B cell (primary cell): ENCODE measurements around the gene BCL6B. TPM values are rescaled to one million over a fixed set of nuclear protein-coding genes. Genes with fewer than 3 reads are reported as not detected.

Experiments
- ATAC-seq: fragments of 200-7000 bp; cut with Tn5 transposase; one replicate; pipeline ENCODE4 v1.10.0; 2021; ENCODE audit warnings: low read depth, mild to moderate bottlenecking, moderate number of reproducible peaks, moderate library complexity
- CTCF ChIA-PET: fragments of 350-600 bp; sonication (Branson Sonifier 250); formaldehyde crosslinking; loops from one replicate; lab custom pipeline; 2021; ENCODE audit warnings: antibody characterized with exemption, inconsistent platforms; lab: Charles Lee
- POLR2A ChIA-PET: fragments of 350-600 bp; sonication (Branson Sonifier 250); formaldehyde crosslinking; loops from one replicate; lab custom pipeline; 2021; ENCODE audit warnings: antibody characterized with exemption; lab: Charles Lee
- DNase-seq: peaks from one replicate; pipeline ENCODE4 v3.0.0; 2013
- H2AFZ ChIP-seq: 2 replicates; pipeline ENCODE4 v1.6.1; 2012; ENCODE audit warnings: mild to moderate bottlenecking, low read depth, low read length; ENCODE audit not compliant: insufficient read depth, poor library complexity, severe bottlenecking
- H3K27ac ChIP-seq, 2 donors: 1 replicate in 1 of 2; 2 replicates in 1 of 2; pipeline ENCODE4 v1.5.1; 2012 to 2013; ENCODE audit warnings: low read length in 2 of 2, mild to moderate bottlenecking in 2 of 2, moderate library complexity in 1 of 2
- H3K27me3 ChIP-seq, 4 experiments: fragments of 200-600 bp in 1 of 4; sonication (generic) in 1 of 4; replicated peaks in 1 of 4; 1 replicate in 2 of 4; 2 replicates in 2 of 4; pipeline versions ENCODE4 v1.6.1 to v1.7.0; 2013 to 2016; ENCODE audit warnings: low read length in 3 of 4, mild to moderate bottlenecking in 2 of 4, mixed read lengths in 1 of 4, moderate library complexity in 1 of 4; ENCODE audit not compliant: insufficient read depth in 4 of 4, control insufficient read depth in 3 of 4; ENCODE audit errors: control extremely low read depth in 1 of 4
- H3K36me3 ChIP-seq, 2 experiments: replicated peaks in 1 of 2; 1 replicate in 1 of 2; 2 replicates in 1 of 2; pipeline versions ENCODE4 v1.6.1 to v1.7.1; 2013; ENCODE audit warnings: low read length in 1 of 2; ENCODE audit not compliant: insufficient read depth in 2 of 2, control insufficient read depth in 1 of 2; ENCODE audit errors: control extremely low read depth in 1 of 2, extremely low read depth in 1 of 2
- H3K4me1 ChIP-seq, 2 donors: fragments of 200-600 bp in 1 of 2; sonication (generic) in 1 of 2; 1 replicate in 1 of 2; 2 replicates in 1 of 2; pipeline versions ENCODE4 v1.5.1 to v1.6.1; 2013 to 2017; ENCODE audit warnings: low read length in 2 of 2; ENCODE audit not compliant: control insufficient read depth in 2 of 2, insufficient read depth in 2 of 2
- H3K4me2 ChIP-seq: replicated peaks from 2 replicates; pipeline ENCODE3; 2012; ENCODE audit warnings: mild to moderate bottlenecking, low read depth, low read length; ENCODE audit not compliant: poor library complexity, severe bottlenecking
- H3K4me3 ChIP-seq, 5 experiments: fragments of 200-600 bp in 1 of 5; sonication (generic) in 1 of 5; 1 replicate in 3 of 5; 2 replicates in 2 of 5; pipeline versions ENCODE4 v1.5.1 to v1.7.0; 2011 to 2016; ENCODE audit warnings: low read length in 4 of 5, mild to moderate bottlenecking in 4 of 5, low read depth in 2 of 5, control low read depth in 1 of 5, moderate library complexity in 1 of 5; ENCODE audit not compliant: insufficient read depth in 1 of 5; ENCODE audit errors: control extremely low read depth in 1 of 5, extremely low read depth in 1 of 5
- H3K79me2 ChIP-seq: fragments of 200-600 bp; sonication (generic); one replicate; pipeline ENCODE4 v1.6.0; 2016; ENCODE audit warnings: low read length; ENCODE audit not compliant: control insufficient read depth, insufficient read depth
- H3K9ac ChIP-seq: fragments of 200-600 bp; sonication (generic); 2 replicates; pipeline ENCODE4 v1.6.1; 2017; ENCODE audit warnings: mild to moderate bottlenecking, low read length, moderate library complexity
- H3K9me3 ChIP-seq, 3 donors: one replicate each; pipeline versions ENCODE4 v1.6.1 to v1.7.1; 2013; ENCODE audit warnings: low read length in 2 of 3; ENCODE audit not compliant: control insufficient read depth in 2 of 3, insufficient read depth in 1 of 3; ENCODE audit errors: control extremely low read depth in 1 of 3
- H4K20me1 ChIP-seq: 2 replicates; pipeline ENCODE4 v1.6.0; 2012; ENCODE audit warnings: mild to moderate bottlenecking, low read length; ENCODE audit not compliant: insufficient read depth, control insufficient read depth, poor library complexity, severe bottlenecking
- H3K27ac Mint-ChIP-seq: one replicate; pipeline ENCODE4 v1.8.0; 2021; ENCODE audit warnings: mixed read lengths
- H3K27me3 Mint-ChIP-seq: one replicate; pipeline ENCODE4 v1.8.0; 2021; ENCODE audit warnings: mixed read lengths
- H3K4me1 Mint-ChIP-seq: one replicate; pipeline ENCODE4 v1.8.0; 2021; ENCODE audit warnings: mixed read lengths
- H3K4me3 Mint-ChIP-seq: one replicate; pipeline ENCODE4 v1.8.0; 2021; ENCODE audit warnings: mixed read lengths
- H3K9me3 Mint-ChIP-seq: one replicate; pipeline ENCODE4 v1.8.0; 2022; ENCODE audit warnings: mixed read lengths; ENCODE audit not compliant: insufficient read depth
- EZH2 ChIP-seq: IDR thresholded peaks from 2 replicates; pipeline ENCODE4 v1.6.1; 2012; ENCODE audit warnings: borderline replicate concordance, low read depth, mild to moderate bottlenecking, moderate library complexity, low read length; ENCODE audit not compliant: insufficient read depth, poor library complexity, severe bottlenecking
- WGBS: methylation state at CpG from one replicate; pipeline ENCODE4 v1.1.5; 2013; ENCODE audit warnings: missing lambda C conversion rate; ENCODE audit not compliant: insufficient coverage; 5-methylcytosine and 5-hydroxymethylcytosine counted together
- intact Hi-C: fragments of 100-400 bp; cut with micrococcal nuclease; formaldehyde crosslinking; loops from one replicate; pipeline ENCODE4 v1.10.0; 2022
- polyA plus RNA-seq: library from polyadenylated mRNA; depleted of rRNA; stranded (reverse); fragments of >200 nt; gene quantifications from 2 replicates; pipeline ENCODE4 v1.2.3, GENCODE V29; 2012
- total RNA-seq, 2 donors: library from RNA; stranded (reverse); fragments of 120-200 nt in 1 of 2; gene quantifications; 1 replicate in 1 of 2; 2 replicates in 1 of 2; pipeline versions ENCODE4 v1.2.3 to v1.2.4, GENCODE V29; 2013 to 2022
- TF ChIP-seq, protein P1 (sequence below): fragments of 200-600 bp; IDR thresholded peaks from one replicate; pipeline ENCODE4 v1.8.0; 2022; ENCODE audit warnings: antibody characterized with exemption, mild to moderate bottlenecking

The BCL6B gene
- total and polyA plus RNA-seq, 2 donors (not counting 1 experiment from before 2014, with no cell fraction given): 0.25 to 0.34 TPM

DNA sequence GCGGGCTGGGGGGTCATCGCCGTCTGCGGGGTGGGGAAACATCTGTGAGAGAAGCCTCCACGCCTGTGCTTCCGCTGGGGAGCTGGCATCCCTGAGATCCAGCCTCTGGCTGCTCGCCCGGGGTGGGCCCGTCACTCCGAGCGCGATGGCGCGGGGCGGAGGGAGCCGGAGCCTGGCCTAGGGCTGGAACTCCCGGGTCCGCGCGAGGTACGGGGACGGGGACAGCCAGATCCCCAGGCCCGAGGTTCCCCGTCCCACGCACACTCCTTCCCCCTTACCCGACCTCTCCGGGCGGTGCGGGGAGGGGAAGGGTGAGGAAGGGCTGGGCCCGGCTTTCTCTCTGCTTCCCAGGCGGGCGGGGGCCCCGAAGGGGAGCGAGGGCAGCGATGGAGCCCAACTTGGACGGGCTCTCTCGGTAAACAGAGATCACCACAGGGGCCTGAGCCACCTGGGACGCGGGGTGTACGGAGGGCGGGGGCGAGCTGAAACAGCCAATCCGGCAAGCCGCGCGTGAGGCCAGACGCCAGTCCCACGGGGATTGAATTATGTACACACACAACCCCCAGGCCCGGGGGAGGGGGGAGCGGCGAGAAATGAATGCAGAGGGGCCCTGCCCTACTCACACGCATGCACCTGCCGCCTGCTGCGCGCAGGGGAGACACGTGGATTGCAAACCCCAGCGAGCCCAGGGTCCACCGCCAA is 20.8 kb downstream of the BCL6B start, which contains the start of gene SLC16A11:
Gene SLC16A11, minus strand, starts transcription at position 596 of the 702 bp plus-strand sequence. Its CDS starts 579 bp downstream, at position 17.
- ATAC-seq (peak; percentile 73), DNase-seq (peak; percentile 85)
- Mint-ChIP-seq H3K27me3 (no peaks in the 10 kb centered on the region), H3K4me3 (peak within 1 kb of the TSS; percentile 86), H3K9me3 (no peaks in the 10 kb centered on the region), H3K4me1 (peaks cover 48% of the 10 kb centered on the region), H3K27ac (peak within 1 kb of the TSS; percentile 85)
- H3K4me3 ChIP-seq: peak within 1 kb of the TSS in 4 of 5 experiments; percentile 46 to 77 (median 65)
- H3K27ac ChIP-seq: peak within 1 kb of the TSS; percentile 56 to 74
- H4K20me1 ChIP-seq: no peaks in the 10 kb centered on the region
- intact Hi-C loops: loop anchor here (1.0 to 10.0 kb wide), 2 partner anchors 8 to 541 kb away; partner anchors contain the start of gene MPDU1
- H3K79me2 ChIP-seq: no peaks in the 10 kb centered on the region
- TF ChIP-seq, protein P1, sequence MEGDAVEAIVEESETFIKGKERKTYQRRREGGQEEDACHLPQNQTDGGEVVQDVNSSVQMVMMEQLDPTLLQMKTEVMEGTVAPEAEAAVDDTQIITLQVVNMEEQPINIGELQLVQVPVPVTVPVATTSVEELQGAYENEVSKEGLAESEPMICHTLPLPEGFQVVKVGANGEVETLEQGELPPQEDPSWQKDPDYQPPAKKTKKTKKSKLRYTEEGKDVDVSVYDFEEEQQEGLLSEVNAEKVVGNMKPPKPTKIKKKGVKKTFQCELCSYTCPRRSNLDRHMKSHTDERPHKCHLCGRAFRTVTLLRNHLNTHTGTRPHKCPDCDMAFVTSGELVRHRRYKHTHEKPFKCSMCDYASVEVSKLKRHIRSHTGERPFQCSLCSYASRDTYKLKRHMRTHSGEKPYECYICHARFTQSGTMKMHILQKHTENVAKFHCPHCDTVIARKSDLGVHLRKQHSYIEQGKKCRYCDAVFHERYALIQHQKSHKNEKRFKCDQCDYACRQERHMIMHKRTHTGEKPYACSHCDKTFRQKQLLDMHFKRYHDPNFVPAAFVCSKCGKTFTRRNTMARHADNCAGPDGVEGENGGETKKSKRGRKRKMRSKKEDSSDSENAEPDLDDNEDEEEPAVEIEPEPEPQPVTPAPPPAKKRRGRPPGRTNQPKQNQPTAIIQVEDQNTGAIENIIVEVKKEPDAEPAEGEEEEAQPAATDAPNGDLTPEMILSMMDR: no peak
- TF ChIP-seq EZH2: no peak
- peak within 1 kb of the TSS; percentile 73 for H2AFZ ChIP-seq
- H3K27me3 ChIP-seq: peaks cover 0 to 4% (median 0%) of the 10 kb centered on the region in 4 experiments
- H3K4me1 ChIP-seq: peaks cover 35 to 49% of the 10 kb centered on the region in 2 donors
- 1% methylated on average over 55 of the region's 58 CpGs for WGBS
- peak within 1 kb of the TSS; percentile 99 for H3K4me2 ChIP-seq
- peak within 1 kb of the TSS; percentile 76 for H3K9ac ChIP-seq
- ChIA-PET POLR2A (interaction anchor here (1.0 to 2.0 kb wide), 6 partner anchors 8 to 90 kb away, joined by 3 to 9 read pairs (median 6); partner anchors contain the start of gene SLC16A13), CTCF (interaction anchor here (0.6 to 14.5 kb wide), 7 partner anchors 9 to 1030 kb away, joined by 3 to 584 read pairs (median 3); partner anchors contain the start of genes BCL6B and RNASEK)
- H3K36me3 ChIP-seq: peaks cover 0 to 2% of the 10 kb centered on the region in 2 experiments
- peaks cover 0 to 8% (median 0%) of the 10 kb centered on the region in 3 donors for H3K9me3 ChIP-seq
